A673 (cell line): ENCODE measurements around the gene KCNT2.

Experiments
- CTCF ChIP-seq: fragments of 300-800, 200-600 bp; sonication (generic); conservative IDR thresholded peaks from 2 replicates; pipeline ENCODE4 v1.5.1; 2017; ENCODE audit warnings: low read depth, mild to moderate bottlenecking, antibody characterized with exemption, low read length, moderate library complexity, mixed read lengths
- EZH2 ChIP-seq: fragments of 200-600 bp; sonication (generic); IDR thresholded peaks from 2 replicates; pipeline ENCODE4 v1.6.1; 2017; ENCODE audit warnings: borderline replicate concordance, low read depth, mild to moderate bottlenecking, mixed read lengths, antibody characterized with exemption, low read length; ENCODE audit not compliant: poor library complexity, severe bottlenecking

DNA sequence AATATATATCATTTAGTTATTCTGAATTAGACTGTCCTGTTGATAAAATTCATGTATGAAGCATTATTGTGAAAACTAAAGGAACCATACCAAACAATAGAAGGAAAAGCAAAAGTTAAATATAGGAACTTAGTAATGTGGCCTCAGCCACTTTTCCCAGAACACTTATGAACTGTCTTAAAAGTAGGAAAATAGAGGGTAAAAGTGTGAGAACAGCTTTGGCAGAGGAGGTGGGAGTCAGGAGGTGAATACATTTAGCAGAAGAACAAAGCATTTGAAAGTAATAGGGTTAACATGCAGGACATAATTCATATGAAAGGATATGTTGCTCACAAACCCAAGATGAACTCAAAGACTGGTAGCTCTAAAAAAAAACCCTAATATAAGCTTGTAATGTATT is 121.9 kb downstream of the KCNT2 start:
- no peak for TF ChIP-seq CTCF
- no peak for TF ChIP-seq EZH2
